DND-41 (cell line): ENCODE data around the gene METRN.

Experiments used
- CTCF ChIP-seq: IDR thresholded peaks from 2 replicates; pipeline ENCODE4 v1.5.1; 2012; ENCODE audit warnings: borderline replicate concordance, low read length, moderate library complexity, mild to moderate bottlenecking; ENCODE audit not compliant: poor library complexity, severe bottlenecking; ENCODE audit errors: extremely low read depth
- EZH2 ChIP-seq: IDR thresholded peaks from 3 replicates; pipeline ENCODE4 v1.6.1; 2012; ENCODE audit warnings: borderline replicate concordance, low read depth, mild to moderate bottlenecking, moderate library complexity, low read length, inconsistent platforms; ENCODE audit not compliant: severe bottlenecking

DNA sequence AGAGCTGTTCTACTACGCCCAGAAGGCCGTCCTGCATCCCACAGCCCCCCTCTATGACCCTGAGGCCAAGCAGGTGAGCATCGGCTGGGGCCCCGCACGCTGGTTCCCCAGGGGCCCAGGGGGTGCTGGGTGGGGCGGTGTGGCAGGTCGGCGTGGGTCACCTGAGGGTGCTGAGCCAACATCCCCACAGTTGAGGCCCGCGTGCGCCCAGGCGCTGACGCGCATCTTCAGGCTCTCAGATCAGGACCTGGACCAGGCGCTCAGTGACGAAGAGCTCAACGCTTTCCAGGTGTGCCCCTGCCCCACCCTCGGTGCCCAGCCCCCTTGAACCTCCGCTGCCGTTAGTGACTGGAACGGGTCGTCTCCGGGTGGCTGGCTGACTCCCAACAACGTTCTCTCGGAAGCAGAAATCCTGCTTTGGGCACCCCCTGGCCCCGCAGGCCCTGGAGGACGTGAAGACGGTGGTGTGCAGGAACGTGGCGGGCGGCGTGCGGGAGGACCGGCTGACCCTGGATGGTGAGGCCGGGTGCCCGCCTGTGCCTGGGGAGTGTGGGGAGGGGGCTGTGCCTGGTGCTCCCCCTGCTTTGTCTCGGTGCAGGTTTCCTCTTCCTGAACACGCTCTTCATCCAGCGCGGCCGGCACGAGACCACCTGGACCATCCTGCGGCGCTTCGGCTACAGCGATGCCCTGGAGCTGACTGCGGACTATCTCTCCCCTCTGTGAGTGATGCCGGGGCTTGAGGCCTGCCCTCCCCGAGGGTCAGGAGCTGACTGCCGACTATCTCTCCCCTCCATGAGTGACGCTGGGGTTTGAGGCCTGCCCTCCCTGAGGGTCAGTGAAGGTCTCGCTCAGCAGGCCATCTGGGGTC is 44.2 kb upstream of the METRN start:
- TF ChIP-seq CTCF: no peak
- TF ChIP-seq EZH2: no peak
